IMR-90 (cell line): Measurements from ENCODE around the gene MICAL1.

Experiments used
- MXI1 ChIP-seq: IDR thresholded peaks from 2 replicates; pipeline ENCODE4 v1.6.1; 2012; ENCODE audit warnings: low read depth, mild to moderate bottlenecking, low read length, moderate library complexity, borderline replicate concordance
- POLR2A ChIP-seq: IDR thresholded peaks from 2 replicates; pipeline ENCODE4 v1.6.1; 2012; ENCODE audit warnings: mild to moderate bottlenecking, low read depth, low read length
- RAD21 ChIP-seq: IDR thresholded peaks from 2 replicates; pipeline ENCODE4 v1.6.1; 2012; ENCODE audit warnings: low read length, improper control_type of control experiment
- TF ChIP-seq, protein P1 (sequence below): conservative IDR thresholded peaks from 2 replicates; pipeline ENCODE4 v1.5.1; 2012; ENCODE audit warnings: mild to moderate bottlenecking, low read depth, low read length, improper control_type of control experiment

GRCh38 chr6:109443425-109443950, 12.1 kb downstream of the MICAL1 start:
- TF ChIP-seq POLR2A (no peak), RAD21 (no peak), MXI1 (no peak)
- TF ChIP-seq, protein P1, sequence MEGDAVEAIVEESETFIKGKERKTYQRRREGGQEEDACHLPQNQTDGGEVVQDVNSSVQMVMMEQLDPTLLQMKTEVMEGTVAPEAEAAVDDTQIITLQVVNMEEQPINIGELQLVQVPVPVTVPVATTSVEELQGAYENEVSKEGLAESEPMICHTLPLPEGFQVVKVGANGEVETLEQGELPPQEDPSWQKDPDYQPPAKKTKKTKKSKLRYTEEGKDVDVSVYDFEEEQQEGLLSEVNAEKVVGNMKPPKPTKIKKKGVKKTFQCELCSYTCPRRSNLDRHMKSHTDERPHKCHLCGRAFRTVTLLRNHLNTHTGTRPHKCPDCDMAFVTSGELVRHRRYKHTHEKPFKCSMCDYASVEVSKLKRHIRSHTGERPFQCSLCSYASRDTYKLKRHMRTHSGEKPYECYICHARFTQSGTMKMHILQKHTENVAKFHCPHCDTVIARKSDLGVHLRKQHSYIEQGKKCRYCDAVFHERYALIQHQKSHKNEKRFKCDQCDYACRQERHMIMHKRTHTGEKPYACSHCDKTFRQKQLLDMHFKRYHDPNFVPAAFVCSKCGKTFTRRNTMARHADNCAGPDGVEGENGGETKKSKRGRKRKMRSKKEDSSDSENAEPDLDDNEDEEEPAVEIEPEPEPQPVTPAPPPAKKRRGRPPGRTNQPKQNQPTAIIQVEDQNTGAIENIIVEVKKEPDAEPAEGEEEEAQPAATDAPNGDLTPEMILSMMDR = no peak
